Posterior cingulate gyrus (tissue), 11 donors: ENCODE results near the gene SNED1.
"Not testable (repeated sequence)": the region's sequence is repeated elsewhere in the genome, so short reads cannot be mapped to it uniquely, and the experiment has no call there.

Source experiments
- DNase-seq, 10 donors: peaks; one replicate each; pipeline versions ENCODE4 v3.0.0 to v3.0.0-alpha.2; 2020 to 2021; ENCODE audit warnings: mixed read lengths in 3 of 10
- intact Hi-C: fragments of 100-400 bp; cut with DNase I; formaldehyde crosslinking; loops from one replicate; pipeline ENCODE4 v1.15.1; 2023

The SNED1 gene

DNA sequence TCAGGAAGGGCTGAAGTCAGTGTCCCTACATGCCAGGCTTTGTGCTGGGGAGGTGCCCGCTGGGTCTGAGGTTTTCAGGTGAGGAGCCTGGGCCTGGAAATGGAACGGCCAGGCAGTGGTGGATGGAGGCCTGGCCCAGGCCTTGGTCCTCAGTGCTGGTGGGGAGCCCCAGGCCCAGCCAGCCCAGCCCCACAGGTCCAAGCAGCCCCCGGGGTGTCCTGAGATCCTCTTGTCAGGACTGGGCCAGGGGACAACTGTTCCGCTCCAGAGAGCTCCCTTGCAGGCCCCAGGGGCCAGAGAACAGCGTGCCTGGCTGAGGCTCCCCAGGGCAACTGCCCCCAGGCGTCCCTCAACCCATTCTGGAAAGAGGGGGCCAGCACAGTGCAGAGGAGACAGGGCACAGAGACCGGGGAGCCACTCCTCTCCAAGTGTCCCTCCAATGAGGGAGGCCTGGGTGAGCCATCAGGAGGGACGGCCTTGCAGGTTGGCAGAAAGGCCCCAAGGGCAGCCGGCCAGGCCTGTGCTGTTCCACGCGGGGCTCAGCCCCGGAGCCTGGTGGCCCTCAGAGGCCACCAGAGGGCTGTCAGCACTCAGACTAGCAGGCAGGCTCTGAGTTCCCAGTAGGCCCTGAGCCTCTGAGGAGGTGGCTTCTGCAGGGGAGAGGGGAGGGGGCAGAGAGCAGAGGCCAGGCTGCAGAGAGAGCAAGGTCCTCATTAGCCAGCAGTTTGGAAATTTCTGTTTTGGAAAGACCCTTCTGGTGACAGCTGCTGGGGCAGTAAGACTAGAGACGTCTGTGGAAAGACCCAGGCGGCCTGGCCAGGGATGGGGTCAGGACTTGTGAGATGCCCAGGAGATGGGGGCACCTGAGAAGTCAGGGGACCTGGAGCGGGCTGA is 29.4 kb upstream of the SNED1 start:
- peak in 5 of 10 donors; percentile 7 to 80 (median 68) for DNase-seq

DNA sequence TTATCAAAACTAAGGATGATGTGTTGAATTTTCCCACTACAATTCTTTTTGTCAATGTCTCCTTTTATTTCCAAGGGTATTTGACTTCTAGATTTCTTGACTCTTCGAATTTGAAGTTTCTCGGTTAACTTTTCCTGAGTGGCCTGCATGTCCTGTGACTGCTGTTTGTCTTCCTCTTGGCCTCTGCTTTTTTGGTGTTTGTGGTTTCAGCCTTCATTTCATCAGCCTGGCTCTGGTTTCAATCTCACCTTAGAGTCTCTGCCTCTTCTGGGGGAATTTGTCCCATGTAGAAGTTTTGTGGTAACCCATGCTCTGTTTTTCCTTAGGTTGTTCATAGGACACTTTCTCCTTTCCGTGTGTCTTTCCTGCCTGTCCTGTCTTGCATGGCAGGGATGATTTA is 28.3 kb upstream of the SNED1 start:
- DNase-seq: no peak
- intact Hi-C loops: no loop called here

More for the DNA sequence above, 29.4 kb upstream of the SNED1 start:
- intact Hi-C loops: no loop called here

DNA sequence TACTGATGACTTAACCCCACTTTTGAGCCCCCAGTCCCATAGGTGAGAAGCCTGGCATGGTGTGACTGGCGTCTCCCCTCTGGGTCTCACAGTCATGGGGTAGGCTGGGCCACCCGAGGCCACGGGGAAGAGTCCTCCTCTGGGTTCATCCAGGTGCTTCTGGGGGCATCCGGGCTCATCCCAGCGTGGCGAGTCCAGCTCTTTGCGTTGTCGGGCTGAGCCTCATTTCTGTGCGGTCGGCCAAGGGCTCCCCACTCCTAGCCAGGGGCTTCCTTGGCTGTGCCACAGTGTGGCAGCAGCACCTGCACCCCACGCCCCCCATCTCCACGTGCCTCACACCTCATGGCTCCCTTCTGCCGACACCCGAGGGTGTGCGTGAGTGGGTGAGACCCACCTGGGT is 27.6 kb upstream of the SNED1 start:
- peak in 3 of 10 donors; percentile 22 to 71 (median 54) for DNase-seq
- intact Hi-C loops: no loop called here

DNA sequence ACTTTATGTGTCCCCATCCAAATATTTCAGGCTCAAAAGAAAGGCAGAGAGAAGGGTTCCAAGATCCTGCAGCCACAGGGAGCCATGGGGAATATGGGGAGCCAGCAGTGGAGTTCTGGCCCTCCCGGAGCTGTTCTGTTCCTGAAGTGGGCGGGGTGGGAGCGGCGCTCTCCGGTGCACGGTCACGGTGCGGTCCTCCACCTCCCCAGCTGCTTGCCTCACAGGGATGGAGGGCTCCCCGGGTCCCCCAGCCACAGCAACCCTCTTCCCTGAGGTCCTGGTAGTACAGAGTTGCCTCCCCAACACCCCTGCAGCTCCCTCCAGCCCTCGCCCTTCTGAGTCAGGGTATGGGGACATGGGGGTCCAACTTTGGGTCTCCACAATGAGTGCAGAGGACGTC is 26.2 kb upstream of the SNED1 start:
- intact Hi-C loops: no loop called here

DNA sequence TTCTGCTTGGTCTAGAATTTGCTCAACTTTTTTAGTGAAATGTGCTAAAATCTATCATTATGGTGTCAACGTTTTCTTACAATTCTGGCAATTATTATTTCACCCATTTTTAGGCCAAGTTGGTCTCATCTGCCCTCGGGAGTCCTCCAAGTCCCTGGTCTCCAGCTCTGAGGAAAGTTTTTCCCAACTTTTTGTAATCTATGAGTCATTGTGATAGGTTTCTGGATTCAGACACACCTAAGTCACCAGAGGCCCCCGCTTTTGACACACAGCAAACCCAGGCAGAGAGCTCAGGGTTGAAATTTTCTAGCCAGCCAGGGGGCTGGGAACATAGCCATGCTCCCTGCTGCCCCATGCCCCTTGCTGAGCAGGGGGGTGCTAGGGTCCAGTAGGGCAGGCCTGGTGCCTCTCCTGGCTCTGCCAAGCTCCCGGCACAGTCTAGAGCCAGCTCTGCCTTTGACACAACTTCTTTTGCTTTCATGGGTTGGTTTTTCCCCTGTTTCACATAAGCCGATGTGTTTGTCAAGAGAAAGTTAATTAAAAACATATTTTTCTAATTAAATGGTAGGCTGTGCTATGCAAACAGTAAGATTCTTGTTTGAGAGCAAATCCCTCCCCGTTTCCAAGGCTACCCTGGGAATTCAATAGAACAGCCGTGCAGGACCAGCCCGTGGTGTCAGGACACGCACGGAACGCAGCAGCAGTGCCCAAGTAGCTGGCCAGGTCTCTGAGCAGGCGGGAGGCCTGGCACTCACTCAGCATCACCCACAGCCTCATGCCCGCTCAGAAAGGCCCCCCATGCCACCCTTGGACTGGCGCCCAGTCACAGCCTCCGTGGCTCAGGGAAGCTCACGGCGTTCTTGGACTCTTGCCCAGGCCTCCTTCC is 25.5 kb upstream of the SNED1 start:
- intact Hi-C loops: no loop called here
- DNase-seq: peak in 5 of 10 donors; percentile 43 to 87 (median 58)

More for the DNA sequence above, 26.2 kb upstream of the SNED1 start:
- DNase-seq: peak in 2 of 10 donors; percentile 43

DNA sequence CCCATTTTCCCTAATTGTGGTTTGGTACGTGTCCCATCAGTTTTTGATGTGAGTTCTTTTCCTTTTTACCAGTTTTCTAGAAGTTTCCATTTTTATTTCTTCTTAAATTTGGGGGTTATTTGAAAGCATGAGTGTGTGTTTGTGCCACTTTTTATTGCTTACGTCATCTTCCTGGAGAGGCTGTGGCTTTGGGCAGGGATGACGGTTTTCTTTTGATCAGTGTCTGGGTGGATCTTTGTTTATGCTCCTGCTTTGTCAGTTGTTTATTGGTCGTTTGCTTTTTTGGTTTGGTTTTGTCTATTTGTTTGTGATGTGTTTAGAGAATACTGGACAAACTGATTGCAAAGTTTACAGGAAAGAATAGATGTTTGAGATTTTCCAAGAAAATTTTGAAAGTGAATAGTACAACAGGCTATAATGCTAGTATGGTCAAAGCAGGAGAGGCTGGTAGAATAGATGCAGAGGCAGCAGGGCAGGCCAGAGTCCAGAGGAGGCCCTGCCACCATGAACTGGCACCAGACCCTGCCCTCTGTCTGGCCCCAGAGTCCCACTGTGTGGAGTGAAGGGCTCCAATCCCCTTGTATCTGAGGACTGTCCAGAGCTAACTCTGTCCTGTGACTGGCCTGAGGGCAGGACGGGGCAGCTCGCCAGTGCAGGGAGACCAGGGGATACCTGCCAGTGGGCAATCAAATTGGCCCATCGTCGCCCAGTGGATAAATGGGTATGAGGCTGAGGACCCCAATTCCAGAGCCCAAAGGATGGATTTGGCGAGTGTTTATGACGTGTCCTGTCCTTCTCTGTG is 23.4 kb upstream of the SNED1 start:
- peak in 4 of 10 donors; percentile 5 to 57 (median 31) for DNase-seq
- intact Hi-C loops: no loop called here

DNA sequence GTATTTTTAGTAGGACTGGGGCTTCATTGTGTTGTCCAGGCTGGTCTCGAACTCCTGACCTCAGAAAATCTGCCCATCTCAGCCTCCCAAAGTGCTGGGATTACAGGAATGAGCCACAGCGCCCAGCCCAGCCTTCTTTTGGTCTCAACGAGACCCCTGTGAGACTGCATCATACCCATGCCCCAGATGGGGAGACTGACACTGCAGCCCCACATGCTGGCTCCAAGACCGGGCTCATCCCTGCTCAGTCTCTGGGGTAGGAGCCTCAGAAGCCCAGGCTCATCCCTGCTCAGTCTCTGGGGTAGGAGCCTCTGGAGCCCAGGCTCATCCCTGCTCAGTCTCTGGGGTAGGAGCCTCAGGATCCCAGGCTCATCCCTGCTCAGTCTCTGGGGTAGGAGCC is 22.5 kb upstream of the SNED1 start:
- DNase-seq: peak in 2 of 10 donors; percentile 43 to 44
- intact Hi-C loops: not testable (repeated sequence)

DNA sequence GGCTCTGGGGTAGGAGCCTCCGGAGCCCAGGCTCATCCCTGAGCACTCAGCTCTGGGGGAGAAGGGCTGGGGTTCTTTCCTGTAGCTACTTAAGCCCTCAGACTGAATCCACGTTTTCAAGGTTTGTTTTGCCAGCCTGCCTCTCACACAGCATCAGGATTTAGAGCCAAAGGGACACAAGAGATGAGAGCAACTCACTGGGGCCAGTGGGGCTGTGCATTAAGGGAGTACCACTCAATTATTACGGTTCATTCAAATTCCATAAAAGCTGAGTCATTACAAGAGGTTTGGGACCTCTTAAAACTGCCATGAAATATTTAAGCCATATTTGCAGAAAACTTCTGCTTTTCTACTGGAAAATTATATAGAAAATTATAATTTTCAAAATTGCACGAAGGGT is 17.1 kb upstream of the SNED1 start:
- intact Hi-C loops: no loop called here
- DNase-seq: peak in 2 of 10 donors; percentile 24 to 37

DNA sequence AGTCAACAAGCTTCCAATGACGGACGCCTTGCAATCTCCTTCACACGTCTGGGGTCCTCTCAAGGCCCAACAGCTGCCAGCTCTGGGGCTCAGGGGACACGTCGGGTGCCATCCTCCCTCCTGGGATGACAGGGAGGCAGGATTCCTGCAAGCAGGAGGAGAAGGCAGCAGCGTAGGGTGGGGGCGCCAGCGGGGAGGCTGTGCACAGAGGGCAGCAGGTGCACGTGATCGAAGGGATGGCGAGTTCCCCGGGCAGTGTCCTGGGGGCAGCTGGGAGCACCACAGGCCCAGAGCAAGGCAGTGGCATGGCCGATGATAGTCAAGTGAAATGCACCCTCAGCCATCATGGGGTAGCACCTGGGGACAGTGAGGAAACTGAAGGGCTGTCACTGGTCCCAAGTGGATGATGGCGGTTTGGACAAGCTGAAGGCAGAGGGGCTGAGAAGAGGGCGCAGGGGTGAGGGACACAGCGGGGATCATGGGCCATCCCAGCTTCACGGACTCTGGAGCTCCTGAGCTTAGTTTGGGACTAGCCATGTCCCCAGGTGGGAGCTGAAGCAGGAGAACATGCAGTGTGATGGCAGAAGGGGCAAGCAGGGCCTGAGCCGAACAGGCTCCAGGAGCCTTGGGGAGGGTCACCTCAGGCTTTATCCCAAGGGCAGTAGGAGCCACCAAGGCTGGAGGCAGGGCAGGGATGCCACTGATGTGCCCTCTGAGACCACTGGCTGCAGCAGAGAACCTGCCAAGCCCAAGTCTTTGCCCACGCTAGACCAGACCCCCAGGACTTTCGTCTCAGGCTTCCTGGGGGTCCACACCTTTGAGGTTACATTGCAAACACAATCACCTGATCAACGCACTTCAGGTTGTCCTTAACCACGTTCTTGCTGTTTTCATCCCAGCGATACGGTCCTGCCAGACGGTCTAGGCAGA is 16.3 kb upstream of the SNED1 start:
- DNase-seq: peak in 6 of 10 donors; percentile 5 to 85 (median 38)
- intact Hi-C loops: no loop called here

DNA sequence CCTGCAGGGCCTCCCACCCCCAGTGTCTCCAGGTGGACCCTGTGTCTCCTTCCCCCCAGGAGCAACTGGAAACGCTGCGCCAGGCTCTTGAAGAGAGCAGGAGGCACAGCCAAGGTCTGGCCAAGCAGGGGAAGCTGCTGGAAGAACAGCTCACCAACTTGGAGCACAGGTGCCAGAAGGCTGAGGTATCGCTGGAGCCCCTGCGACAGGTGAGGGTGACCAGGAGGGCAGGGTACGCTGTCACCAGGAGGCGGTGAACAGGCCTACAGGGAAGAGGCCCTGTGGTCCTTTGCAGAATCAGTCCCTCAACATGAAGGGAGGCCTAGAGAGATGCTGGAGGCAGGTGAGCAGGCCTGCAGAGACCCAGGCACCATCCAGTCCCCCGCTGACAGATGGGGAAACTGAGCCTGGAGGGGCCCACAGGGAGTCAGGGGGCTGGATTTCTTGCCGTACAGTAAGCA is 15.6 kb upstream of the SNED1 start:
- intact Hi-C loops: no loop called here
- DNase-seq: peak in 3 of 10 donors; percentile 4 to 75 (median 67)

DNA sequence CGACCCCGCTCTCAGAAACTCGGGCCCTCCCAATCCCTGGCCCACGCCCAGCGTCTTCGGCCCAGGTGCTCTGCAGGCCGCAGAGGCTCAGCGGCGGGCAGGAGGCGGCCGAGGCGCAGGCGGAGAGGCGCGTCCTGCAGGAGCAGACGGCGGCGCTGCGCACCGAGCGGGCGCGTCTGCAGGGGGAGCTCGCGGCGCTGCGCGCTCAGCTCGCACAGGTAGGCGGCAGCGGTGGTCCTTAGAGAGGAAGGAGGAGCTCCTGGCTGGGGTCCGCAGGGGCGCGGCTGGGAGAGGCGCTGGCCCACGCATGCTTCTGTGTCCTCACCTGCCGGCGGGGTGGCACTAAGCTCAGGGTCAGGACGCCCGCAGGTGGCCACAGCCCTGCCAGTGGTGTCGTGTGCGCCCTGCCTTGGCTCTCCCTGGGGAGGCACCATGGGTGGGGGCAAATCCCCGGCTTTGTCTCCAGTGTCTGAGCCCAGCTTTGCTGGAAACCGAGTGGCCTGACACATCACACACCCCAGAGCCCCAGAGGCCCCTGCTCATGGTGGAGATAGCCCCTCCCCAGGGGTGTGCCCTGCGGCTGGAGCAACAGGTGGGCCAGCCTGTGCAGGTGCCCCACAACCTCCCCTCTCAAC is 14.9 kb upstream of the SNED1 start:
- intact Hi-C loops: no loop called here
- DNase-seq: peak in 6 of 10 donors; percentile 8 to 89 (median 47)

DNA sequence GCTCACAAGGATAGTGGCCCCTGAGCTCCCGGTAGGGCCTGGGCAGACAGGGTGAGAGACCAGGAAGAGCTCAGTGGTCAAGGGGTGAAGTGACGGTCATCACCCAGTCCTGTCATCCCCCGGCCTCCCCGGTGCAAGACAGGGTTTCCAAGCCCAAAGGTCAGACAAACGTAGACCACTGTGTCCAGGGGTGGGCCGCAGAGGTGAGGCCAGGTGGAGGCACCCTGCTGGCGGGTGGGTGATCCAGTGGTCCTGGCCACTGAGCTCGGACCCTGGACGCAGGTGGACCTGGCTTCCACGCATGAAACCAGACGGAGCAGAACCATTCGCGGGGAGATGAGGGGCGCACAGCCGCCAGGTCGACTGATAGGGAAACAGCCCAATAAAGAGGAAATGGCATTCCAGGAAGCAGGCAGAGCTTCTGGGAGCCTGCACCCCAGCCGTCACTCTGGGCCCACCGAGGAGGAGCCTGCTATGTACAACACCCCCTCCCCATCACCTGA is 14.4 kb upstream of the SNED1 start:
- DNase-seq: peak in 5 of 10 donors; percentile 5 to 83 (median 58)
- intact Hi-C loops: no loop called here

DNA sequence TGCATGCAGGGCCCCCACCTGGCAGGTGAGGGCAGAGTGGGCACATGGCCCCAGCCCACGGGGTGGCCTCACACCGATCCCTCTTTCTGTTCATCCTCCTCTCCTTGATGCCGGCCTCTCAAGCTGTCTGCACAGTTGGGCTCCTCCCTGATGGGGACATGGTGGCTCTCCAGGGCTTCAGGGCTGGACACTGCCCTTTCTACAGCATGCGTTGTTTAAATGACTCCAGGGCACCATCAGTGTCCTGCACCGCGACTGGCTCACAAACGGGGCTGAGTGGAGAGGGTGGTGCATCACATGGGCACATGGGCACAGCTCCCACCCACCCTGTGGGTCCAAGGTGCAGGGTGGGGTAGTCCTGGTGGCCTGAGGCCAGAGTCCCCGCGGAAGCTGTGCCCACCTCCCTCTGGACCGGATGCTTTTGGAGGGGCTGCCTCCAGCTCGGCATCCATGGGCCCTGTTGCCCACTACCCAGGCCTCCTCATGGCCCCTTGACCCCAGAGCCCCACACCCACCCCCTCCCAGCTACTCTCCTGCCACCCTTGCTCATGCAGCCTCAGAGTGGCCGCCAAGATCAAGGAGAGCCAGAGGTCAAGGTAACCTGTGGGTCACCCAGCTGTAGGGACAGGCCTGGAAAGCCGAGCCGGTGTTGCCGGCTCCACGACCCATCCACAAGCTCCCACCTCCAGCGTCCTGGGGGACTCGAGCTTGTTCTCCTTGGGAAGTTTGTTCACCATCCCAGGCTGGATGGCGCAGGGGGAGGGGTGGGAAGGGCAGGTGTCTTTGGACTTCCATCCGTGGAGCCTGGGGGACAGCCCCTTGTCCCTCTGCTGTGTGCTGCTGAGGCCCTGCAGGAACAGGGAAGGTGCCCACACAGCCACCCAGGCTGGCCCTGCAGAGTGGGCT is 12.3 kb upstream of the SNED1 start:
- intact Hi-C loops: no loop called here
- peak in 5 of 10 donors; percentile 3 to 63 (median 16) for DNase-seq

DNA sequence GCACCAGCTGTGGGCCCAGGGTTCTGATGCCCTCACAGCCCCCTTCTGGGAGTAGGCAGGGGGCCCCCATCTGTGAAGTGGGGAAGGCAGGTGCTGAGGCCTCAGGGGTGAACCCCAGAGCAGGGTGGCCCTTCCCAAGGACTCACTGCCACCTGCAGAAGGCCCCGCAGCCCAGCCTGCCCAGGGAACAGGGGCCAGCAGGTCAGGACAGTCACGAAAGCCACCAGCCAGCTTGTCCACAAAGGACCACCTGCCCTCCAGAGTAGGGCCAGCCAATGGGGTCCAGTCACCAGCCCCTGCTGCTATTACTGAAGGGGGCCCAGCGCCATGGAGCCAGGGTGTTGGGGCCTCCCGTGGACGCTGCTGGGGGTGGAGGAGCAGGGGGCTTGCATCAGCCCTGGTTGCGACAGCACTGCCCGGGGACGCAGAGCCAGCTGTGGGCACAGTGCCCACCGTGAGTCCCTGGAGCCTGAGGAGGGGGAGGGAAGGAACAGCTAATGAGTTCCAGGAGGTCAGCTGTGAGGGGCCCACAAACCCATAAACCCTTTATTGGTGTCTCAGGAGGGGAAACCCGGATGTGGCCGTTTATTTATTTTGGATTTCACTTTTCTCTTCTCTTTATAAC is 11.5 kb upstream of the SNED1 start:
- peak in 6 of 10 donors; percentile 10 to 77 (median 45) for DNase-seq
- intact Hi-C loops: no loop called here

DNA sequence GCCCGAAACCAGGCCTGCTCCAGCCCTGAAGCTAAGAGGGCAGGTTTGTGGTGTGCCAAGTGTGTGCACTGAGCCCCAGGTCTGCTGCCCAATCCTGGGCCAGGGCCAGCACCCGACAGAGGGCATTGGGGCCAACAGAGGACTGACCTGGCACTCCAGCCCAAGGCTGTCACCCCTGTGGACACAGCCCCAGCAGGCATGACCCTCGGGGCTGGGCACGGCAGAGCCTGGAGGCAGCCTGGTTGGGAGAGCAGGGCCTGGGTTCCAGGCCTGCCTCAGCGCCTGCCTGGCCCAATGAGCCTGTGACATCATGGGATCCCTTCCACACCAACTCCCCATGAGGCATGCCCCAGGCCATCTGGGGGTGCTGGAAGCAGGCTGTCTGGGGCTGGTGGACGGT is 10.8 kb upstream of the SNED1 start:
- intact Hi-C loops: no loop called here
- DNase-seq: peak in 3 of 10 donors; percentile 8 to 73 (median 47)

DNA sequence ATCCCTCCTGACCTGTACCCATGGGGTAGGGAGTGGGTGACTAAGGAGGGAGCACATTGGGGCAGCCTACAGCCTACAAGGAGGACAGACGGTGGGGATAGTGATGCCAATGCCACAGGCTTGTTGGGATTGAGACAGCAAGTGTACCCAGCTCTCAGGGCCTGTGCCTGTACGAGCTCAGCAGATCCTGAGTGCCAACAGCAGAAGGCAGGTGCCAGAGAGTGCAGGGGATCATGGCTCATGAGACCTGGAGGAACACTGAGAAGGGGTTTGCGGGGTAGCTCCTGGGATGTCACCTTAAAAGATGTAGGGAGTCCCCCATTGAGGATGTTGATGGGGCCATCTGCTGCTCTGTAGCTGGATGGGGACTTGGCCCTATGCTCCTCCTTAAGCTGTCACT is 10.3 kb upstream of the SNED1 start:
- DNase-seq: peak in 1 of 10 donors; percentile 7
- intact Hi-C loops: no loop called here
